Gastrocnemius medialis (tissue), 4 donors: Measurements from ENCODE around the gene AGXT2. TPM values are rescaled to one million over a fixed set of nuclear protein-coding genes. Genes with fewer than 3 reads are reported as not detected.
A peak's percentile ranks its signal among the peaks of the same experiment; 100 is the strongest.

Experiments used
- ATAC-seq, 2 donors: fragments of 150-250 bp; one replicate each; pipeline ENCODE4 v1.9.1; 2016
- DNase-seq, 2 donors: peaks; one replicate each; pipeline ENCODE4 v3.0.0-alpha.2; 2019
- H3K27ac ChIP-seq, 4 donors: fragments of 200-600 bp; sonication (generic); 1 replicate in 1 of 4; 2 replicates in 3 of 4; pipeline ENCODE4 v1.5.1; 2016 to 2018; ENCODE audit warnings: mild to moderate bottlenecking in 2 of 4, moderate library complexity in 1 of 4
- H3K27me3 ChIP-seq, 3 donors: fragments of 200-600 bp; sonication (generic) in 2 of 3; 1 replicate in 1 of 3; 2 replicates in 2 of 3; pipeline versions ENCODE4 v1.5.1 to v1.6.0; 2016 to 2019; ENCODE audit warnings: mild to moderate bottlenecking in 1 of 3, moderate library complexity in 1 of 3
- H3K36me3 ChIP-seq, 2 donors: fragments of 200-600 bp; sonication (generic) in 1 of 2; one replicate each; pipeline ENCODE4 v1.5.1; 2017 to 2018
- H3K4me1 ChIP-seq, 2 donors: fragments of 200-600 bp; sonication (generic) in 1 of 2; one replicate each; pipeline ENCODE4 v1.5.1; 2016 to 2017; ENCODE audit warnings: mild to moderate bottlenecking in 2 of 2
- H3K4me3 ChIP-seq, 4 donors: fragments of 200-600 bp; sonication (generic) in 3 of 4; 1 replicate in 1 of 4; 2 replicates in 3 of 4; pipeline ENCODE4 v1.5.1; 2016 to 2019; ENCODE audit warnings: mild to moderate bottlenecking in 2 of 4
- H3K9me3 ChIP-seq, 3 donors: fragments of 200-600 bp; sonication (generic) in 2 of 3; 1 replicate in 1 of 3; 2 replicates in 2 of 3; pipeline ENCODE4 v1.5.1; 2016 to 2019
- POLR2A ChIP-seq, 2 donors: fragments of 450-650 bp; IDR thresholded peaks; one replicate each; pipeline ENCODE4 v1.6.1; 2017; ENCODE audit warnings: antibody characterized with exemption in 2 of 2, mild to moderate bottlenecking in 2 of 2, moderate library complexity in 2 of 2
- in situ Hi-C, 4 donors: fragments of 200-750 bp; cut with MboI; loops; one replicate each; pipeline versions ENCODE4 v1.15.0 to v1.8.0; 2017; ENCODE audit warnings: low sequenced_read_pairs in 4 of 4
- intact Hi-C: fragments of 100-400 bp; cut with DNase I; formaldehyde crosslinking; loops from one replicate; pipeline ENCODE4 v1.15.1; 2023; ENCODE audit warnings: low total_unique reads
- total RNA-seq, 4 donors: library from RNA; depleted of rRNA; stranded (reverse); fragments of >200 nt; gene quantifications; one replicate each; pipeline versions ENCODE4 v1.1.0 to v1.2.3, GENCODE V29; 2016
- TF ChIP-seq, protein P1 (sequence below), 5 experiments: fragments of 450-650 bp in 3 of 5; fragments of 200-600 bp in 2 of 5; sonication (generic) in 2 of 5; IDR thresholded peaks in 4 of 5; conservative IDR thresholded peaks in 1 of 5; 1 replicate in 4 of 5; 2 replicates in 1 of 5; pipeline ENCODE4 v1.5.1; 2016 to 2019; ENCODE audit warnings: antibody characterized with exemption in 5 of 5, mild to moderate bottlenecking in 3 of 5, moderate library complexity in 3 of 5

AGXT2 gene
- total RNA-seq, 4 donors from 2014 or later: 0.20 TPM; not detected in 2

GRCh38 chr5:35035271-35035670 lies 12.5 kb downstream of the AGXT2 start:
- intact Hi-C loops: no loop called here
- H3K36me3 ChIP-seq: no peaks in the 10 kb centered on the region
- H3K27ac ChIP-seq: no peak overlapping the region
- TF ChIP-seq, protein P1, sequence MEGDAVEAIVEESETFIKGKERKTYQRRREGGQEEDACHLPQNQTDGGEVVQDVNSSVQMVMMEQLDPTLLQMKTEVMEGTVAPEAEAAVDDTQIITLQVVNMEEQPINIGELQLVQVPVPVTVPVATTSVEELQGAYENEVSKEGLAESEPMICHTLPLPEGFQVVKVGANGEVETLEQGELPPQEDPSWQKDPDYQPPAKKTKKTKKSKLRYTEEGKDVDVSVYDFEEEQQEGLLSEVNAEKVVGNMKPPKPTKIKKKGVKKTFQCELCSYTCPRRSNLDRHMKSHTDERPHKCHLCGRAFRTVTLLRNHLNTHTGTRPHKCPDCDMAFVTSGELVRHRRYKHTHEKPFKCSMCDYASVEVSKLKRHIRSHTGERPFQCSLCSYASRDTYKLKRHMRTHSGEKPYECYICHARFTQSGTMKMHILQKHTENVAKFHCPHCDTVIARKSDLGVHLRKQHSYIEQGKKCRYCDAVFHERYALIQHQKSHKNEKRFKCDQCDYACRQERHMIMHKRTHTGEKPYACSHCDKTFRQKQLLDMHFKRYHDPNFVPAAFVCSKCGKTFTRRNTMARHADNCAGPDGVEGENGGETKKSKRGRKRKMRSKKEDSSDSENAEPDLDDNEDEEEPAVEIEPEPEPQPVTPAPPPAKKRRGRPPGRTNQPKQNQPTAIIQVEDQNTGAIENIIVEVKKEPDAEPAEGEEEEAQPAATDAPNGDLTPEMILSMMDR (IDR thresholded peaks at IDR 0.05 in 4 of 5, conservative IDR thresholded peaks at IDR 0.05 in 1 of 5): no peak
- no peak for TF ChIP-seq POLR2A (IDR thresholded peaks at IDR 0.05)
- ATAC-seq (no peak), DNase-seq (no peak)
- in situ Hi-C loops: no loop called here
- no peaks in the 10 kb centered on the region for H3K4me1 ChIP-seq
- no peaks in the 10 kb centered on the region for H3K27me3 ChIP-seq
- H3K9me3 ChIP-seq: no peaks in the 10 kb centered on the region
- no peak overlapping the region for H3K4me3 ChIP-seq

GRCh38 chr5:35032356-35032755 lies 15.4 kb downstream of the AGXT2 start:
- no peak for TF ChIP-seq POLR2A (IDR thresholded peaks at IDR 0.05)
- TF ChIP-seq, protein P1 (IDR thresholded peaks at IDR 0.05 in 4 of 5, conservative IDR thresholded peaks at IDR 0.05 in 1 of 5): no peak
- Histone ChIP-seq H3K9me3 (no peaks in the 10 kb centered on the region), H3K36me3 (no peaks in the 10 kb centered on the region), H3K4me1 (no peaks in the 10 kb centered on the region), H3K4me3 (no peak overlapping the region), H3K27ac (no peak overlapping the region), H3K27me3 (no peaks in the 10 kb centered on the region)
- ATAC-seq: no peak
- in situ Hi-C loops: no loop called here
- DNase-seq: no peak
- intact Hi-C loops: no loop called here

- Histone ChIP-seq H3K27ac (no peak overlapping the region), H3K9me3 (no peaks in the 10 kb centered on the region), H3K4me1 (no peaks in the 10 kb centered on the region), H3K4me3 (no peak overlapping the region), H3K27me3 (no peaks in the 10 kb centered on the region), H3K36me3 (no peaks in the 10 kb centered on the region)
- TF ChIP-seq POLR2A (IDR thresholded peaks at IDR 0.05): no peak
- TF ChIP-seq, protein P1 (IDR thresholded peaks at IDR 0.05 in 4 of 5, conservative IDR thresholded peaks at IDR 0.05 in 1 of 5): no peak
- ATAC-seq (no peak), DNase-seq (no peak)
- intact Hi-C loops (no loop called here), in situ Hi-C loops (no loop called here)
Measured at GRCh38 chr5:35031276-35031675, 16.5 kb downstream of the AGXT2 start.

- in situ Hi-C loops (no loop called here), intact Hi-C loops (no loop called here)
- no peaks in the 10 kb centered on the region for H3K36me3 ChIP-seq
- no peaks in the 10 kb centered on the region for H3K9me3 ChIP-seq
- no peak overlapping the region for H3K4me3 ChIP-seq
- no peaks in the 10 kb centered on the region for H3K27me3 ChIP-seq
- no peak overlapping the region for H3K27ac ChIP-seq
- TF ChIP-seq POLR2A (IDR thresholded peaks at IDR 0.05): no peak
- TF ChIP-seq, protein P1 (IDR thresholded peaks at IDR 0.05 in 4 of 5, conservative IDR thresholded peaks at IDR 0.05 in 1 of 5): no peak
- DNase-seq: no peak
- no peak for ATAC-seq
- no peaks in the 10 kb centered on the region for H3K4me1 ChIP-seq
Measured at GRCh38 chr5:35030426-35031100, 17.2 kb downstream of the AGXT2 start.

GRCh38 chr5:35029333-35029732 lies 18.4 kb downstream of the AGXT2 start:
- peak in 1 of 2 donors; percentile 58 for ATAC-seq
- in situ Hi-C loops: no loop called here
- Histone ChIP-seq H3K4me3 (no peak overlapping the region), H3K27me3 (no peaks in the 10 kb centered on the region), H3K9me3 (no peaks in the 10 kb centered on the region), H3K27ac (no peak overlapping the region), H3K36me3 (no peaks in the 10 kb centered on the region), H3K4me1 (no peaks in the 10 kb centered on the region)
- TF ChIP-seq POLR2A (IDR thresholded peaks at IDR 0.05): no peak
- TF ChIP-seq, protein P1 (IDR thresholded peaks at IDR 0.05 in 4 of 5, conservative IDR thresholded peaks at IDR 0.05 in 1 of 5): no peak
- intact Hi-C loops: no loop called here
- peak in 1 of 2 donors; percentile 49 for DNase-seq
